GM10266 (cell line): ENCODE results near the gene LBP.
A peak's percentile ranks its signal among the peaks of the same experiment; 100 is the strongest.

Experiments used
- DNase-seq: peaks from one replicate; pipeline ENCODE4 v3.0.0; 2012; ENCODE audit errors: extremely low spot score
- TF ChIP-seq, protein P1 (sequence below): IDR thresholded peaks from 2 replicates; pipeline ENCODE4 v1.5.1; 2012; ENCODE audit warnings: mild to moderate bottlenecking, low read depth; ENCODE audit not compliant: control insufficient read depth, insufficient read depth; ENCODE audit errors: missing control alignments

The LBP gene

DNA sequence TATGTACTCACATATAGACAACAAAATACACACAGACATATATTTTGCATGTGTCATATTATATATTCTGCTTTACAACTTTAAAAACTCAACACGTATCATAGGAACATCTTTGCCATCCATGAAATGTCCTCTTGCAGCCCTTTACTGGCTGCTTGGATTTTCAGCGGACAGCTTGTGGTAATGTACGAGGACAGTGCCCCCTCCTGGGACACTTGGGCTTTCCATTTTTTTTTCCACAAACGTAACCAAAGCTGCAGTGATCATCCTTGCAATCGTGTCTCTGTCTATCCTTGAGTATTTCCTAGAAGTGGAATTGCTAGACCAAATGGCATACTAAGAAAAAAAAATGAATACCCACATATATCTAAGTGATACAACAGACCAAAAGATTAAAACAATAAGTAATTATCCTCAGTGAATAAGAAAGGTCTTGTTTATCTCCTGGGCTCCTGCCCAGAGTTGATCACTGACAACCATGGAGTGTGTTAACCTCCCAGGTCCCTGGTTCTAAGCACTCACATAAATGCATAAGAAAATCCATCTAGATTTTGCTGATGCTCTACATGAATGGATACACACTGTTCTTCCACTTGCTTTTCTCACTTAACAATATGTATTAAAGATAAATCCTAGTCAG is 24.2 kb upstream of the LBP start:
- DNase-seq: peak; percentile 27
- TF ChIP-seq, protein P1, sequence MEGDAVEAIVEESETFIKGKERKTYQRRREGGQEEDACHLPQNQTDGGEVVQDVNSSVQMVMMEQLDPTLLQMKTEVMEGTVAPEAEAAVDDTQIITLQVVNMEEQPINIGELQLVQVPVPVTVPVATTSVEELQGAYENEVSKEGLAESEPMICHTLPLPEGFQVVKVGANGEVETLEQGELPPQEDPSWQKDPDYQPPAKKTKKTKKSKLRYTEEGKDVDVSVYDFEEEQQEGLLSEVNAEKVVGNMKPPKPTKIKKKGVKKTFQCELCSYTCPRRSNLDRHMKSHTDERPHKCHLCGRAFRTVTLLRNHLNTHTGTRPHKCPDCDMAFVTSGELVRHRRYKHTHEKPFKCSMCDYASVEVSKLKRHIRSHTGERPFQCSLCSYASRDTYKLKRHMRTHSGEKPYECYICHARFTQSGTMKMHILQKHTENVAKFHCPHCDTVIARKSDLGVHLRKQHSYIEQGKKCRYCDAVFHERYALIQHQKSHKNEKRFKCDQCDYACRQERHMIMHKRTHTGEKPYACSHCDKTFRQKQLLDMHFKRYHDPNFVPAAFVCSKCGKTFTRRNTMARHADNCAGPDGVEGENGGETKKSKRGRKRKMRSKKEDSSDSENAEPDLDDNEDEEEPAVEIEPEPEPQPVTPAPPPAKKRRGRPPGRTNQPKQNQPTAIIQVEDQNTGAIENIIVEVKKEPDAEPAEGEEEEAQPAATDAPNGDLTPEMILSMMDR: peak; percentile 38

- TF ChIP-seq, protein P1: no peak
- no peak for DNase-seq
Measured at GRCh38 chr20:38324159-38324558, 22.1 kb upstream of the LBP start.

GRCh38 chr20:38325167-38325566 is 21.1 kb upstream of the LBP start:
- no peak for DNase-seq
- TF ChIP-seq, protein P1: no peak

DNA sequence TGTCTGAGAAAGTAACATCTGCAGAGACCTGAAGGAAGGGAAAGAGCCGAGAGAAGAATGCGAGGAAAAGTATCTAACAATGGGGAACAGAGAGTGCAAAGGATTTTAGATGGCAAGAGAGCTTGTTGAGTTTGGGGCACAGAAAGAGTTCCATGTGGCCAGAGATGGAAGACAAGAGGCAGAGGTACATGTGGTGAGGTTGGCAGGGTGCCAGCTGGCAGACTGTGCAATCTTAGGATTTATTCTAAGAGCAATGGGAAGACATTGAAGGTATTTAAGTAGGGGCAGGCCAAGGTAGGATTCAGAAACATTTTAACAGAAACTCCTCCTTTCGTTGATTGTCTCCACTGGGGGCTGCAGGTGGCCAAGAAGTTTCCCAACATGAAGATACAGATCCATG is 20.4 kb upstream of the LBP start:
- TF ChIP-seq, protein P1: no peak
- DNase-seq: no peak

DNA sequence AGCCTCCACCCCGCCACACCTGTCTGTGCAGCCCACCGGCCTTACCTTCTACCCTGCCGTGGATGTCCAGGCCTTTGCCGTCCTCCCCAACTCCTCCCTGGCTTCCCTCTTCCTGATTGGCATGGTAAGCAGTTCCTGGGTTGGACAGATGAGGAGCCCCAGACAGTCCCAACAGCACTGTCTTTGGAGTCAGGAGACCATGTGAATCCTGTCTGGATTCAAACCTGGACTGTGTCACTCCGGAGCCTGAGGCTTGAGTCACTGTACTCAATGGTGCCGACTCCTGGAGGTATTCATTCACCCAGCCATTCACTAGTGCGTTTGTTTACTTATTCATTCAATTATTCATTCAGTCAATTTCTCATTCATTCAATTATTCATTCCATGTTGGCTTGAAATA is 20.0 kb upstream of the LBP start:
- TF ChIP-seq, protein P1: no peak
- no peak for DNase-seq

GRCh38 chr20:38330638-38331037 is 15.6 kb upstream of the LBP start:
- TF ChIP-seq, protein P1: no peak
- DNase-seq: no peak

DNA sequence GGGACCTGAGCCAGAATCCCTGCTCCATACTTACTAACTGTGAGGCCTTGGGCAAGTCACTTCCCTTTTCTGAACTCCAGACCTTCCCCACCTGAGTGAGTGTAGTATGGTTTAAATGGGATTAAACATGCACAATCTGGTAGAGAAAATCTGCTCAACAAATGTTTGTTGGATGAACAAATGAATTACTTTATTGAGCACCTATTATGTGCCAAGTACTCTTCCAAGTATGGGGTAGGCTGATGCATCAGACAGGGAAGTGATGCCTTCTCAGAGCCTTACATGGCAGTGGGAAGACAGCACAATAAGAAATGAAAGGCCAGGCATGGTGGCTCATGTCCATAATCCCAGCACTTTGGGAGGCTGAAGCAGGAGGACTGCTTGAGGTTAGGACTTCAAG is 15.0 kb upstream of the LBP start:
- TF ChIP-seq, protein P1: no peak
- DNase-seq: no peak
